SK-N-SH (cell line): ENCODE data around the gene ZNF398.

Experiments used
- POLR2AphosphoS5 ChIP-seq: IDR thresholded peaks from 2 replicates; pipeline ENCODE4 v1.6.1; 2012; ENCODE audit warnings: low read depth, low read length
- TF ChIP-seq, protein P1 (sequence below): fragments of 200-600 bp; sonication (generic); IDR thresholded peaks from 2 replicates; pipeline ENCODE4 v1.6.1; 2017; ENCODE audit warnings: antibody characterized with exemption, mild to moderate bottlenecking, moderate library complexity
- TF ChIP-seq, protein P2 (sequence below): IDR thresholded peaks from 2 replicates; pipeline ENCODE4 v1.4.0; 2012; ENCODE audit warnings: low read depth

DNA sequence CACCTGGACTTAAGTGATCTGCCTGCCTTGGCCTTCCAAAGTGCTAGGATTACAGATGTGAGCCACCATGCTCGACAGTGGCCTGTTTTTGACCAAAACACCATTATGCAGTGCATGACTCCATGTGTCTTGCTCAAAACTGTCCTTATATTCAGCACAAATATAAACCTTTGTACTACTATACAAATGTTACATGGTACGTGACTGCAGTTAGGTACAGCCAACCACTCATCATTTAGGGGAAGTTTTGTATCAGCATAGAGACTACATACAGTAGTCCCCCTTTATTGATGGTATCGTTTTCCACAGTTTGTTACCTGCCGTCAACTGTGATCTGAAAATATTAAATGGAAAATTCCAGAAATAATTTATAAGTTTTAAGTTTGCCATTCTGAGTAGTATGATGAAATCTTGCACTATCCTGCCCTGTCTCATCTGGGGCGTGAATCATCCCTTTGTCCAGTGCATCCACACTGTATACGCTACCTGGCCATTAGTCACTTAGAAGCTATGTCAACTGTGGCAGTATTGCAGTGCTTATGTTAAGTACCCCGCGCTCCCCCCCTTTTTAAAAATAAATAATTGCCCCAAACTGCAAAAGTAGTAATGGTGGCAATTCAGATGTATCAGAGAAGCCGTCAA is 24.8 kb downstream of the ZNF398 start:
- TF ChIP-seq, protein P1, sequence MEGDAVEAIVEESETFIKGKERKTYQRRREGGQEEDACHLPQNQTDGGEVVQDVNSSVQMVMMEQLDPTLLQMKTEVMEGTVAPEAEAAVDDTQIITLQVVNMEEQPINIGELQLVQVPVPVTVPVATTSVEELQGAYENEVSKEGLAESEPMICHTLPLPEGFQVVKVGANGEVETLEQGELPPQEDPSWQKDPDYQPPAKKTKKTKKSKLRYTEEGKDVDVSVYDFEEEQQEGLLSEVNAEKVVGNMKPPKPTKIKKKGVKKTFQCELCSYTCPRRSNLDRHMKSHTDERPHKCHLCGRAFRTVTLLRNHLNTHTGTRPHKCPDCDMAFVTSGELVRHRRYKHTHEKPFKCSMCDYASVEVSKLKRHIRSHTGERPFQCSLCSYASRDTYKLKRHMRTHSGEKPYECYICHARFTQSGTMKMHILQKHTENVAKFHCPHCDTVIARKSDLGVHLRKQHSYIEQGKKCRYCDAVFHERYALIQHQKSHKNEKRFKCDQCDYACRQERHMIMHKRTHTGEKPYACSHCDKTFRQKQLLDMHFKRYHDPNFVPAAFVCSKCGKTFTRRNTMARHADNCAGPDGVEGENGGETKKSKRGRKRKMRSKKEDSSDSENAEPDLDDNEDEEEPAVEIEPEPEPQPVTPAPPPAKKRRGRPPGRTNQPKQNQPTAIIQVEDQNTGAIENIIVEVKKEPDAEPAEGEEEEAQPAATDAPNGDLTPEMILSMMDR = no peak
- no peak for TF ChIP-seq POLR2AphosphoS5
- TF ChIP-seq, protein P2, sequence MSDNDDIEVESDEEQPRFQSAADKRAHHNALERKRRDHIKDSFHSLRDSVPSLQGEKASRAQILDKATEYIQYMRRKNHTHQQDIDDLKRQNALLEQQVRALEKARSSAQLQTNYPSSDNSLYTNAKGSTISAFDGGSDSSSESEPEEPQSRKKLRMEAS = no peak
